Cardiac septum (tissue), 1 donor: ENCODE data around the gene PSME4. TPM values are rescaled to one million over a fixed set of nuclear protein-coding genes. Genes with fewer than 3 reads are reported as not detected.

Experiments used
- microRNA-seq: library from miRNA; unstranded; fragments of <30 nt; microRNA quantifications from one replicate; pipeline ENCODE4 v1.2.0, GENCODE V29; 2020
- total RNA-seq: library from RNA; stranded (reverse); fragmentation: NEBNext Ultra II Directional; extraction: Animal tissue kit (Norgen Biotek cat#: 25700); gene quantifications from one replicate; pipeline ENCODE4 v1.2.1, GENCODE V29; 2021
- donor health status: DM: no; HTN: no; CAD: no.

Gene PSME4
- total RNA-seq, 1 donor from 2014 or later, result 61.3 TPM

Small RNA genes lying within 50 kb of the gene (microRNA-seq; reads per million reads assigned to microRNA genes)
- gene MIR3682, result not detected

Other genes with a start within 250 kb of the PSME4 start
- 1.4 TPM for gene CHAC2, start 203.2 kb downstream of the PSME4 start, total RNA-seq
- 9.2 TPM for gene ASB3, start 184.0 kb downstream of the PSME4 start, total RNA-seq
- 46.0 TPM for gene ERLEC1, start 183.9 kb downstream of the PSME4 start, total RNA-seq
- gene GPR75, start 111.0 kb downstream of the PSME4 start, total RNA-seq, result 3.0 TPM
- gene ACYP2, start 144.6 kb upstream of the PSME4 start, total RNA-seq, result 86.1 TPM